ENCODE measurements around the gene ATP10A. TPM values are rescaled to one million over a fixed set of nuclear protein-coding genes. Genes with fewer than 3 reads are reported as not detected.

ATP10A gene
- polyA plus RNA-seq, 1 donor (not counting 4 experiments of a cell fraction or from before 2014, with no cell fraction given) = not detected

DNA sequence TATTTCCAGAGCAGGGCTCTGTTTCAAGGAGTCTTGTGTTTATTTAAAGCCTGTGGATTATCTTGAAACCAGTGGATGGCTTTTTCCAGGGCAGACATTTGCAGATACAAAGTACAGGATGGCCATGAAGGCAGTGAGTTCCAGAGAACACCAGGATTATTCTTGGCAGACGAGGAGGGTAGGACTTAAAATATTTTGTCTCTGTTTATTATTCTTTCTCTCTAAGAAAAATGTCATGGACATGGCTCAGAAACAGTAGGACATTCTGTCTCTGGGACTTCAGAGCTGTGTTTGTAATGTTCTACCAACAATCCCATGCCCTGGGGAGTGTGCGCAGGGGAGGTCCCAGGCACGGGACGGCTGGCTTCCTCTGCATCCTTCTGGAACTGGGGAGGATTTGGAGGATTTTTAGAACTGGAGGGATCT is 125.9 kb downstream of the ATP10A start:
- Histone ChIP-seq H2AFZ (ENCODE audit: control insufficient read depth, low read length) (no peak overlapping the region), H3K9me1 (ENCODE audit: control insufficient read depth, extremely low read depth, insufficient read depth, low read length) (no peaks in the 10 kb centered on the region), H3K79me2 (ENCODE audit: control insufficient read depth, insufficient read depth, low read length) (no peaks in the 10 kb centered on the region), H3K4me1 (ENCODE audit: control insufficient read depth, extremely low read depth, insufficient read depth, low read length) (no peaks in the 10 kb centered on the region), H3K36me3 (ENCODE audit: control insufficient read depth in 2 of 2, extremely low read depth in 1 of 2, insufficient read depth in 2 of 2, low read length in 2 of 2) (no peaks in the 10 kb centered on the region), H3K4me2 (ENCODE audit: control insufficient read depth, extremely low read depth, insufficient read depth, low read depth, low read length) (no peak overlapping the region), H3K27ac (ENCODE audit: control insufficient read depth, insufficient read depth, low read length) (no peak overlapping the region), H3K27me3 (ENCODE audit: control insufficient read depth, extremely low read depth, insufficient read depth, low read length) (no peaks in the 10 kb centered on the region), H4K20me1 (ENCODE audit: control insufficient read depth, extremely low read depth, insufficient read depth, low read length) (no peaks in the 10 kb centered on the region), H3K9ac (ENCODE audit: control insufficient read depth, extremely low read depth, insufficient read depth, low read length) (no peak overlapping the region), H3K4me3 (ENCODE audit: control insufficient read depth in 2 of 3, extremely low read depth in 1 of 3, insufficient read depth in 2 of 3, low read depth in 1 of 3, low read length in 3 of 3) (no peak overlapping the region), H3K9me3 (ENCODE audit: control insufficient read depth, low read depth, low read length) (peaks cover 11% of the 10 kb centered on the region)
- no peak for DNase-seq (ENCODE audit: low read depth, low spot score)
- TF ChIP-seq, protein P1, sequence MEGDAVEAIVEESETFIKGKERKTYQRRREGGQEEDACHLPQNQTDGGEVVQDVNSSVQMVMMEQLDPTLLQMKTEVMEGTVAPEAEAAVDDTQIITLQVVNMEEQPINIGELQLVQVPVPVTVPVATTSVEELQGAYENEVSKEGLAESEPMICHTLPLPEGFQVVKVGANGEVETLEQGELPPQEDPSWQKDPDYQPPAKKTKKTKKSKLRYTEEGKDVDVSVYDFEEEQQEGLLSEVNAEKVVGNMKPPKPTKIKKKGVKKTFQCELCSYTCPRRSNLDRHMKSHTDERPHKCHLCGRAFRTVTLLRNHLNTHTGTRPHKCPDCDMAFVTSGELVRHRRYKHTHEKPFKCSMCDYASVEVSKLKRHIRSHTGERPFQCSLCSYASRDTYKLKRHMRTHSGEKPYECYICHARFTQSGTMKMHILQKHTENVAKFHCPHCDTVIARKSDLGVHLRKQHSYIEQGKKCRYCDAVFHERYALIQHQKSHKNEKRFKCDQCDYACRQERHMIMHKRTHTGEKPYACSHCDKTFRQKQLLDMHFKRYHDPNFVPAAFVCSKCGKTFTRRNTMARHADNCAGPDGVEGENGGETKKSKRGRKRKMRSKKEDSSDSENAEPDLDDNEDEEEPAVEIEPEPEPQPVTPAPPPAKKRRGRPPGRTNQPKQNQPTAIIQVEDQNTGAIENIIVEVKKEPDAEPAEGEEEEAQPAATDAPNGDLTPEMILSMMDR (optimal IDR thresholded peaks at IDR 0.05 in 1 of 3, IDR thresholded peaks at IDR 0.05 in 1 of 3, conservative IDR thresholded peaks at IDR 0.05 in 1 of 3; ENCODE audit: extremely low read depth in 1 of 3, insufficient read depth in 2 of 3, low read length in 3 of 3) = no peak
- TF ChIP-seq EZH2 (IDR thresholded peaks at IDR 0.05; ENCODE audit: low read length) = no peak
- no peak for FAIRE-seq
- dilution Hi-C loops (cut with MboI; ENCODE audit: extremely low pct_ligation_motif_present, low sequenced_read_pairs) = no loop called here

DNA sequence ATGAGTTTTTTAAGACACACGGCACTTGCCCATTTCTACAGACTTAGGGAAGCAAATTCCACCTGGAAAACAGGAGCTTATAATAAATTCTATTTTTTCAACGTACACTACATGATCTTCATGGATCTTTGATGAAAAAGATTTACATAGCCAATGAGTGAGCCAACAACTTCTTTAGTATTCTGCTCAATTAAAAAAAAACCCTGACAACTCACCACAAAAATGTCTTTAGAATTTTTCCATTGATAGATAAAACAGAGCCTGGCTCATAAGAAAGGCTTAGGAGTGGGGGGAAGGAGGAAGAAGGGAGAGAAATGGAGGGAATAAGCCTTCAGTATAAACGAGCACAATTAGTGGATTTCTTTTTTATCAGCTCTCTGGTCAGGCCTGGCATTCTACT is 126.7 kb downstream of the ATP10A start:
- dilution Hi-C loops (cut with MboI; ENCODE audit: extremely low pct_ligation_motif_present, low sequenced_read_pairs) = no loop called here
- Histone ChIP-seq H3K79me2 (ENCODE audit: control insufficient read depth, insufficient read depth, low read length) (no peaks in the 10 kb centered on the region), H3K4me3 (ENCODE audit: control insufficient read depth in 2 of 3, extremely low read depth in 1 of 3, insufficient read depth in 2 of 3, low read depth in 1 of 3, low read length in 3 of 3) (no peak overlapping the region), H2AFZ (ENCODE audit: control insufficient read depth, low read length) (no peak overlapping the region), H3K27ac (ENCODE audit: control insufficient read depth, insufficient read depth, low read length) (no peak overlapping the region), H3K9me3 (ENCODE audit: control insufficient read depth, low read depth, low read length) (peaks cover 11% of the 10 kb centered on the region), H4K20me1 (ENCODE audit: control insufficient read depth, extremely low read depth, insufficient read depth, low read length) (no peaks in the 10 kb centered on the region), H3K36me3 (ENCODE audit: control insufficient read depth in 2 of 2, extremely low read depth in 1 of 2, insufficient read depth in 2 of 2, low read length in 2 of 2) (no peaks in the 10 kb centered on the region), H3K9ac (ENCODE audit: control insufficient read depth, extremely low read depth, insufficient read depth, low read length) (no peak overlapping the region), H3K27me3 (ENCODE audit: control insufficient read depth, extremely low read depth, insufficient read depth, low read length) (no peaks in the 10 kb centered on the region), H3K9me1 (ENCODE audit: control insufficient read depth, extremely low read depth, insufficient read depth, low read length) (no peaks in the 10 kb centered on the region), H3K4me1 (ENCODE audit: control insufficient read depth, extremely low read depth, insufficient read depth, low read length) (no peaks in the 10 kb centered on the region), H3K4me2 (ENCODE audit: control insufficient read depth, extremely low read depth, insufficient read depth, low read depth, low read length) (no peak overlapping the region)
- FAIRE-seq (no peak), DNase-seq (ENCODE audit: low read depth, low spot score) (no peak)
- TF ChIP-seq EZH2 (IDR thresholded peaks at IDR 0.05; ENCODE audit: low read length) = no peak
- TF ChIP-seq, protein P1 (optimal IDR thresholded peaks at IDR 0.05 in 1 of 3, IDR thresholded peaks at IDR 0.05 in 1 of 3, conservative IDR thresholded peaks at IDR 0.05 in 1 of 3; ENCODE audit: extremely low read depth in 1 of 3, insufficient read depth in 2 of 3, low read length in 3 of 3) = no peak
